Panc1 (cell line): Measurements from ENCODE around the gene GRK3.

Source experiments
- POLR2AphosphoS5 ChIP-seq: IDR thresholded peaks from 2 replicates; pipeline ENCODE4 v1.6.1; 2012; ENCODE audit warnings: mild to moderate bottlenecking, low read depth, low read length, moderate library complexity
- REST ChIP-seq, 2 experiments: IDR thresholded peaks; 2 replicates each; pipeline ENCODE4 v1.6.1; 2011 to 2012; ENCODE audit warnings: low read depth in 2 of 2, control low read depth in 1 of 2, low read length in 1 of 2, mild to moderate bottlenecking in 1 of 2, moderate library complexity in 1 of 2; ENCODE audit not compliant: insufficient read depth in 1 of 2
- SIN3A ChIP-seq: IDR thresholded peaks from 2 replicates; pipeline ENCODE4 v1.6.1; 2012; ENCODE audit warnings: low read depth, mild to moderate bottlenecking, low read length, moderate library complexity, borderline replicate concordance; ENCODE audit not compliant: insufficient read depth
- TCF7L2 ChIP-seq: IDR thresholded peaks from 2 replicates; pipeline ENCODE4 v1.6.1; 2011; ENCODE audit warnings: mild to moderate bottlenecking, low read depth, low read length, inconsistent platforms
- TF ChIP-seq, protein P1 (sequence below): fragments of 450-650 bp; IDR thresholded peaks from 2 replicates; pipeline ENCODE4 v1.5.1; 2017; ENCODE audit warnings: mild to moderate bottlenecking

GRCh38 chr22:25694196-25694907 is 129.9 kb downstream of the GRK3 start:
- TF ChIP-seq, protein P1, sequence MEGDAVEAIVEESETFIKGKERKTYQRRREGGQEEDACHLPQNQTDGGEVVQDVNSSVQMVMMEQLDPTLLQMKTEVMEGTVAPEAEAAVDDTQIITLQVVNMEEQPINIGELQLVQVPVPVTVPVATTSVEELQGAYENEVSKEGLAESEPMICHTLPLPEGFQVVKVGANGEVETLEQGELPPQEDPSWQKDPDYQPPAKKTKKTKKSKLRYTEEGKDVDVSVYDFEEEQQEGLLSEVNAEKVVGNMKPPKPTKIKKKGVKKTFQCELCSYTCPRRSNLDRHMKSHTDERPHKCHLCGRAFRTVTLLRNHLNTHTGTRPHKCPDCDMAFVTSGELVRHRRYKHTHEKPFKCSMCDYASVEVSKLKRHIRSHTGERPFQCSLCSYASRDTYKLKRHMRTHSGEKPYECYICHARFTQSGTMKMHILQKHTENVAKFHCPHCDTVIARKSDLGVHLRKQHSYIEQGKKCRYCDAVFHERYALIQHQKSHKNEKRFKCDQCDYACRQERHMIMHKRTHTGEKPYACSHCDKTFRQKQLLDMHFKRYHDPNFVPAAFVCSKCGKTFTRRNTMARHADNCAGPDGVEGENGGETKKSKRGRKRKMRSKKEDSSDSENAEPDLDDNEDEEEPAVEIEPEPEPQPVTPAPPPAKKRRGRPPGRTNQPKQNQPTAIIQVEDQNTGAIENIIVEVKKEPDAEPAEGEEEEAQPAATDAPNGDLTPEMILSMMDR = no peak
- no peak for TF ChIP-seq POLR2AphosphoS5
- no peak for TF ChIP-seq TCF7L2
- TF ChIP-seq REST (IDR thresholded peaks at IDR 0.05; ENCODE audit: insufficient read depth in 1 of 2, low read depth in 2 of 2, low read length in 1 of 2) = no peak
- TF ChIP-seq SIN3A = no peak
